Activated CD4-positive, alpha-beta T cell treated with anti-CD3 and anti-CD28 coated beads for 36 hours (primary cell): ENCODE data around the gene ACADVL. TPM values are rescaled to one million over a fixed set of nuclear protein-coding genes. Genes with fewer than 3 reads are reported as not detected.

Experiments
- ATAC-seq: fragments of 200-7000 bp; cut with Tn5 transposase; one replicate; pipeline ENCODE4 v1.10.0; 2021; ENCODE audit warnings: mild to moderate bottlenecking, moderate library complexity
- CTCF ChIA-PET: fragments of 350-600 bp; sonication (Branson Sonifier 250); formaldehyde crosslinking; loops from one replicate; lab custom pipeline; 2021; ENCODE audit warnings: antibody characterized with exemption; lab: Charles Lee
- POLR2A ChIA-PET: fragments of 350-600 bp; sonication (Branson Sonifier 250); formaldehyde crosslinking; loops from one replicate; lab custom pipeline; 2021; ENCODE audit warnings: antibody characterized with exemption, inconsistent platforms; lab: Charles Lee
- DNase-seq: peaks from one replicate; pipeline ENCODE4 v3.0.0-alpha.2; 2020
- H3K27ac Mint-ChIP-seq: one replicate; pipeline ENCODE4 v1.8.0; 2021; ENCODE audit warnings: mixed read lengths
- H3K27me3 Mint-ChIP-seq: one replicate; pipeline ENCODE4 v1.8.0; 2021; ENCODE audit warnings: mixed read lengths
- H3K36me3 Mint-ChIP-seq: one replicate; pipeline ENCODE4 v1.8.0; 2021; ENCODE audit warnings: low read depth, mixed read lengths
- H3K4me1 Mint-ChIP-seq: one replicate; pipeline ENCODE4 v1.8.0; 2021; ENCODE audit warnings: mixed read lengths
- H3K4me3 Mint-ChIP-seq: one replicate; pipeline ENCODE4 v1.8.0; 2021; ENCODE audit warnings: mild to moderate bottlenecking, moderate library complexity, mixed read lengths
- H3K9me3 Mint-ChIP-seq: one replicate; pipeline ENCODE4 v1.8.0; 2021; ENCODE audit warnings: low read depth, mixed read lengths
- intact Hi-C, 2 experiments: fragments of 100-400 bp; cut with DNase I in 1 of 2; cut with micrococcal nuclease in 1 of 2; formaldehyde crosslinking; loops; one replicate each; pipeline versions ENCODE4 v1.14.2 to v1.15.1; 2022 to 2024; cut with DNase I, micrococcal nuclease
- total RNA-seq, 2 experiments: library from RNA; stranded (reverse); gene quantifications; one replicate each; pipeline ENCODE4 v1.2.3, GENCODE V29; 2021

The ACADVL gene
- total RNA-seq, 2 experiments from 2014 or later, result 263 to 345 TPM

- CTCF ChIA-PET, result interaction anchor here (0.7 to 0.9 kb wide), 2 partner anchors 60 to 191 kb away, joined by 3 to 4 read pairs; no protein-coding TSS in a partner anchor
- ATAC-seq, result no peak
- POLR2A ChIA-PET, result interaction anchor here (0.6 kb wide), 1 partner anchor 164 kb away, joined by 5 read pairs; no protein-coding TSS in a partner anchor
- Mint-ChIP-seq H3K4me3 (peak overlapping the region; percentile 97), H3K27ac (peak overlapping the region; percentile 83), H3K36me3 (peaks cover 43% of the 10 kb centered on the region), H3K4me1 (peaks cover 65% of the 10 kb centered on the region), H3K9me3 (no peaks in the 10 kb centered on the region), H3K27me3 (no peaks in the 10 kb centered on the region)
- no peak for DNase-seq
- intact Hi-C loops, result loop anchor here in 1 of 2 experiments (5.0 kb wide), 1 partner anchor 605 kb away; no protein-coding TSS in a partner anchor
These were observed 17.1 kb downstream of the ACADVL start for GRCh38 chr17:7236808-7237207.

GRCh38 chr17:7237266-7237760 lies 17.6 kb downstream of the ACADVL start:
- ATAC-seq, result no peak
- peaks cover 62% of the 10 kb centered on the region for H3K4me1 Mint-ChIP-seq
- intact Hi-C loops, result loop anchor here in 1 of 2 experiments (5.0 kb wide), 1 partner anchor 605 kb away; no protein-coding TSS in a partner anchor
- peak overlapping the region; percentile 83 for H3K27ac Mint-ChIP-seq
- peak overlapping the region; percentile 97 for H3K4me3 Mint-ChIP-seq
- no peaks in the 10 kb centered on the region for H3K27me3 Mint-ChIP-seq
- DNase-seq, result no peak
- peaks cover 41% of the 10 kb centered on the region for H3K36me3 Mint-ChIP-seq
- ChIA-PET POLR2A (no interaction called here), CTCF (interaction anchor here (0.6 kb wide), 1 partner anchor 14 kb away, joined by 3 read pairs; the partner anchor contains the start of gene CTDNEP1)
- H3K9me3 Mint-ChIP-seq, result no peaks in the 10 kb centered on the region

DNA sequence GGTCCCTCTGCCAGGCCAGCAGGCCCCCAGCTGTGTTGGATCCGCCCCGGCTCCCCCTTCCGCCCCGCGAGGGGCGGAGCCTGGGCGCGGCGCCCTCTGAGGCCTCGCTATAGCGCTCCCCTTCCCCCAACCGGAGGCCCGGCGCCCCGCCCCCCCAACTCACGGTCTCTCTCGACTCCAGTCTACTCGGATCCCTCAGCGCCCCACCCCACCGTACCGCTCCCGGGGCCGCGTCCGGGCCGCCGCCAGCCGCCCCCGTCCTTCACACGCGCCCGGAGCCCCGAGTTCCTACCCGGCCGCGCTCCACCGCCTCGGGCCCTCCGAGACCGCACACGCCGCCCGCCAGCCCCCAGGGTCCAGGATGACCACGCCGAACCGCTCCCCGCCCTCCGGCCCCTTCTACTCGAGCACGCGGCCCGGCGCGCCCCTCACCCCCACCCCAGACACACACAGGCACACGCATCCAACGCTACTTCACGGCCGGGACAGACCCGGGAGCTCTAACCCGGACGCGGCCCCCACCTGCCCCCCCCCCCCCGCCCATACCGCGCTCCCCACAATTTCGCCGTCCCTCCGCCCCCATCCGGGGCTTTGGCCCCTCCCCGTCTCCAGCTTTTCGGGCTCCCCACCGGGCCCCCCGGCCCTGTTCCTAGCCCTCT lies 18.2 kb downstream of the ACADVL start:
- Mint-ChIP-seq H3K27me3 (no peaks in the 10 kb centered on the region), H3K4me1 (peaks cover 61% of the 10 kb centered on the region), H3K27ac (peak overlapping the region; percentile 93), H3K9me3 (no peaks in the 10 kb centered on the region), H3K4me3 (peak overlapping the region; percentile 97), H3K36me3 (peaks cover 40% of the 10 kb centered on the region)
- DNase-seq (peak; percentile 93), ATAC-seq (peak; percentile 17)
- CTCF ChIA-PET, result interaction anchor here (0.6 to 1.2 kb wide), 2 partner anchors 14 to 17 kb away, joined by 3 read pairs; partner anchors contain the start of gene CTDNEP1
- POLR2A ChIA-PET, result interaction anchor here (1.0 kb wide), 1 partner anchor 71 kb away, joined by 3 read pairs; no protein-coding TSS in a partner anchor
- intact Hi-C loops, result loop anchor here (2.0 to 5.0 kb wide), 3 partner anchors 71 to 1011 kb away; partner anchors contain the start of genes CTC1 (in 1 of the 2) and PFAS (in 1 of the 2)

GRCh38 chr17:7238420-7239090 lies 18.8 kb downstream of the ACADVL start:
- Mint-ChIP-seq H3K9me3 (no peaks in the 10 kb centered on the region), H3K4me3 (peak overlapping the region; percentile 97), H3K36me3 (peaks cover 41% of the 10 kb centered on the region), H3K27me3 (no peaks in the 10 kb centered on the region), H3K4me1 (peaks cover 61% of the 10 kb centered on the region), H3K27ac (peak overlapping the region; percentile 93)
- ChIA-PET CTCF (interaction anchor here (0.7 to 1.2 kb wide), 2 partner anchors 15 to 18 kb away, joined by 3 read pairs; no protein-coding TSS in a partner anchor), POLR2A (interaction anchor here (1.0 to 1.2 kb wide), 2 partner anchors 70 to 203 kb away, joined by 3 read pairs; partner anchors contain the start of gene SLC16A13)
- intact Hi-C loops, result loop anchor here (1.0 to 5.0 kb wide), 16 partner anchors 14 to 1752 kb away; partner anchors contain the start of genes CTC1 (in 1 of the 2), DERL2 (in 1 of the 2), EIF5A (in 1 of the 2) and ELP5 (in 1 of the 2)
- ATAC-seq, result no peak
- DNase-seq, result peak; percentile 49

GRCh38 chr17:7239091-7240027 lies 19.6 kb downstream of the ACADVL start, which contains the start of gene PHF23:
Gene PHF23 (minus strand): TSS chr17:7239457. CDS start chr17:7239279, 178 bp downstream.
- intact Hi-C loops, result loop anchor here (1.0 to 10.0 kb wide), 17 partner anchors 13 to 1753 kb away; partner anchors contain the start of genes CTC1 (in 1 of the 2), DERL2 (in 1 of the 2), EIF5A (in 1 of the 2) and ELP5 (in 1 of the 2)
- H3K4me1 Mint-ChIP-seq, result peaks cover 61% of the 10 kb centered on the region

GRCh38 chr17:7240375-7240774 lies 20.6 kb downstream of the ACADVL start:
- Mint-ChIP-seq H3K9me3 (no peaks in the 10 kb centered on the region), H3K4me3 (peak overlapping the region; percentile 97), H3K4me1 (peaks cover 52% of the 10 kb centered on the region), H3K27ac (peak overlapping the region; percentile 75), H3K36me3 (peaks cover 37% of the 10 kb centered on the region), H3K27me3 (no peaks in the 10 kb centered on the region)
- ATAC-seq (no peak), DNase-seq (no peak)
- CTCF ChIA-PET, result interaction anchor here (1.2 to 3.5 kb wide), 3 partner anchors 11 to 194 kb away, joined by 4 to 22 read pairs (median 8); partner anchors contain the start of genes ACADVL, CTDNEP1 and DLG4
- intact Hi-C loops, result loop anchor here in 1 of 2 experiments (10.0 kb wide), 1 partner anchor 914 kb away; the partner anchor contains the start of gene PER1
- POLR2A ChIA-PET, result interaction anchor here (0.7 kb wide), 1 partner anchor 20 kb away, joined by 3 read pairs; no protein-coding TSS in a partner anchor

More at GRCh38 chr17:7239091-7240027, 19.6 kb downstream of the ACADVL start, which contains the start of gene PHF23:
- H3K27me3 Mint-ChIP-seq, result no peaks in the 10 kb centered on the region
- H3K27ac Mint-ChIP-seq, result peak within 1 kb of the TSS; percentile 93
- ATAC-seq, result peak; percentile 74
- ChIA-PET POLR2A (interaction anchor here (0.6 to 1.2 kb wide), 5 partner anchors 10 to 204 kb away, joined by 3 to 5 read pairs (median 3); partner anchors contain the start of genes CTDNEP1, ELP5 and SLC16A13), CTCF (interaction anchor here (0.7 to 3.5 kb wide), 6 partner anchors 12 to 193 kb away, joined by 3 to 22 read pairs (median 4); partner anchors contain the start of genes ACADVL, CTDNEP1 and DLG4)
- no peaks in the 10 kb centered on the region for H3K9me3 Mint-ChIP-seq
- H3K36me3 Mint-ChIP-seq, result peaks cover 43% of the 10 kb centered on the region
- H3K4me3 Mint-ChIP-seq, result peak within 1 kb of the TSS; percentile 97
- DNase-seq, result peak; percentile 99

GRCh38 chr17:7241090-7241733 lies 21.5 kb downstream of the ACADVL start:
- Mint-ChIP-seq H3K36me3 (peaks cover 34% of the 10 kb centered on the region), H3K4me3 (peak overlapping the region; percentile 97), H3K4me1 (peaks cover 44% of the 10 kb centered on the region), H3K27ac (peak overlapping the region; percentile 98), H3K9me3 (no peaks in the 10 kb centered on the region), H3K27me3 (no peaks in the 10 kb centered on the region)
- ATAC-seq (no peak), DNase-seq (no peak)
- ChIA-PET CTCF (interaction anchor here (0.6 to 3.5 kb wide), 4 partner anchors 21 to 89 kb away, joined by 3 to 22 read pairs (median 4); partner anchors contain the start of genes ACADVL and DLG4), POLR2A (interaction anchor here (0.7 to 2.6 kb wide), 4 partner anchors 10 to 338 kb away, joined by 3 to 8 read pairs (median 4); partner anchors contain the start of genes CD68, CTDNEP1, ELP5 and POLR2A)
- intact Hi-C loops, result loop anchor here in 1 of 2 experiments (10.0 kb wide), 1 partner anchor 914 kb away; the partner anchor contains the start of gene PER1

GRCh38 chr17:7241783-7242716 lies 22.3 kb downstream of the ACADVL start, which contains the start of gene GABARAP:
Gene GABARAP (minus strand): TSS chr17:7242449. CDS start chr17:7242330, 119 bp downstream.
- Mint-ChIP-seq H3K4me3 (peak within 1 kb of the TSS; percentile 97), H3K36me3 (peaks cover 36% of the 10 kb centered on the region), H3K9me3 (no peaks in the 10 kb centered on the region), H3K27me3 (no peaks in the 10 kb centered on the region), H3K27ac (peak within 1 kb of the TSS; percentile 98), H3K4me1 (peaks cover 43% of the 10 kb centered on the region)
- ChIA-PET CTCF (interaction anchor here (0.9 to 3.5 kb wide), 6 partner anchors 8 to 88 kb away, joined by 3 to 22 read pairs (median 3); partner anchors contain the start of genes ACADVL, DLG4, DVL2 and NEURL4), POLR2A (interaction anchor here (0.6 to 2.6 kb wide), 7 partner anchors 9 to 603 kb away, joined by 3 to 8 read pairs (median 3); partner anchors contain the start of genes CD68, CTDNEP1, ELP5 and NEURL4)
- intact Hi-C loops, result loop anchor here (1.0 to 10.0 kb wide), 6 partner anchors 9 to 913 kb away; partner anchors contain the start of genes ACADVL (in 1 of the 2), CTDNEP1 (in 1 of the 2), DLG4 (in 1 of the 2) and ELP5 (in 1 of the 2)
- peak; percentile 95 for DNase-seq
- peak; percentile 32 for ATAC-seq
